ENCODE measurements around the gene NGB. TPM values are rescaled to one million over a fixed set of nuclear protein-coding genes. Genes with fewer than 3 reads are reported as not detected.

NGB gene
- total and polyA plus RNA-seq, 2 donors (not counting 3 experiments of a cell fraction or from before 2014, with no cell fraction given): not detected

DNA sequence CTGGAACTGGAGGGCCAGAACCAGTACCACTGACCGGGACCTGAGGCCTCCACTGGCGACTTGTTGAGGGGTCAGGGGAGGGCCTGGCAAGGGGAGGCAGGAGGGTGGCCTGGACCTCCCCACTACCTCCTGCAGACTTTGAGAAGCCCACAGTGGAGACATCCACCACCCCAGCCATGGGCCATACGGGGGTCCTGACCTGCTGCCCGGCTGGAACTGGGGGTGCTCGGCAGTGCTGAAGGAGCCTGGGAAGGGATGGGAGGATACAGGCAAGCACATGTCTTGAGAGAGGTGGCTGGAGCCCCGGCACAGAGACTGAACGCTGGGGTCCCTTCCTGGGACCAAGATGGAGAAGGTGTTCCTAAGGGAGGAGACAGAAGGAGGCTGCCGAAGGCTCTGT, 14.3 kb downstream of the NGB start:
- Histone ChIP-seq H3K9me3 (replicated peaks; ENCODE audit: control insufficient read depth, insufficient read depth, low read length) (no peaks in the 10 kb centered on the region), H3K79me2 (ENCODE audit: control insufficient read depth, insufficient read depth, low read length) (no peaks in the 10 kb centered on the region), H3K36me3 (ENCODE audit: control insufficient read depth in 2 of 2, extremely low read depth in 1 of 2, insufficient read depth in 2 of 2, low read length in 2 of 2) (no peaks in the 10 kb centered on the region), H3K4me2 (ENCODE audit: insufficient read depth, low read length) (no peak overlapping the region), H3K4me1 (ENCODE audit: control insufficient read depth, extremely low read depth, insufficient read depth, low read length) (no peaks in the 10 kb centered on the region), H2AFZ (ENCODE audit: low read depth, low read length) (no peak overlapping the region), H4K20me1 (replicated peaks; ENCODE audit: control insufficient read depth, extremely low read depth, insufficient read depth, low read length) (no peaks in the 10 kb centered on the region), H3K27me3 (ENCODE audit: control insufficient read depth in 2 of 2, insufficient read depth in 2 of 2, low read length in 2 of 2) (no peaks in the 10 kb centered on the region), H3K9me1 (replicated peaks; ENCODE audit: control insufficient read depth, extremely low read depth, insufficient read depth, low read length) (no peaks in the 10 kb centered on the region), H3K27ac (ENCODE audit: insufficient read depth, low read depth, low read length) (no peak overlapping the region), H3K9ac (replicated peaks; ENCODE audit: extremely low read depth, insufficient read depth, low read length) (no peak overlapping the region), H3K4me3 (replicated peaks in 1 of 3; ENCODE audit: insufficient read depth in 1 of 3, low read depth in 1 of 3, low read length in 3 of 3) (no peak overlapping the region)
- ChIA-PET CTCF (no interaction called here), POLR2A (no interaction called here)
- dilution Hi-C loops (cut with MboI; ENCODE audit: extremely low pct_ligation_motif_present, low sequenced_read_pairs) (no loop called here), intact Hi-C loops (cut with micrococcal nuclease) (no loop called here)
- BruUV-seq (replicated peaks): no TSS peak
- no peak for DNase-seq (ENCODE audit: low read depth, low spot score)
- no peak for FAIRE-seq
- no peak for TF ChIP-seq CTCF (IDR thresholded peaks at IDR 0.05; ENCODE audit: extremely low read depth in 1 of 2, insufficient read depth in 1 of 2, low read depth in 1 of 2, low read length in 2 of 2)
- no peak for TF ChIP-seq POLR2AphosphoS5 (IDR thresholded peaks at IDR 0.05; ENCODE audit: insufficient read depth, low read depth, low read length)
- no peak for TF ChIP-seq FOS (IDR thresholded peaks at IDR 0.05; ENCODE audit: borderline replicate concordance, insufficient read depth, low read length)
- TF ChIP-seq JUN (IDR thresholded peaks at IDR 0.05; ENCODE audit: borderline replicate concordance, insufficient read depth, insufficient read length, low read depth): no peak
- no peak for TF ChIP-seq GATA2 (IDR thresholded peaks at IDR 0.05; ENCODE audit: insufficient read depth, insufficient read length, low read depth, low read length)
- TF ChIP-seq, protein P1, sequence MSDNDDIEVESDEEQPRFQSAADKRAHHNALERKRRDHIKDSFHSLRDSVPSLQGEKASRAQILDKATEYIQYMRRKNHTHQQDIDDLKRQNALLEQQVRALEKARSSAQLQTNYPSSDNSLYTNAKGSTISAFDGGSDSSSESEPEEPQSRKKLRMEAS (IDR thresholded peaks at IDR 0.05; ENCODE audit: insufficient read depth, insufficient read length): no peak
- no peak for TF ChIP-seq EZH2 (IDR thresholded peaks at IDR 0.05; ENCODE audit: borderline replicate concordance, low read depth, low read length, severe bottlenecking)
- no peak for TF ChIP-seq POLR2A (IDR thresholded peaks at IDR 0.05; ENCODE audit: low read depth, low read length)
- TF ChIP-seq MYC (IDR thresholded peaks at IDR 0.05; ENCODE audit: low read depth, low read length): no peak
